ENCODE measurements around the gene TRMU.

TRMU gene

GRCh38 chr22:46370584-46371291 lies 35.2 kb downstream of the TRMU start:
- DNase-seq = no peak

- no peak for DNase-seq
Measured at GRCh38 chr22:46371623-46372226, 36.2 kb downstream of the TRMU start.

- no peak for DNase-seq
Measured at GRCh38 chr22:46372686-46373085, 37.2 kb downstream of the TRMU start.

- DNase-seq = no peak
Measured at GRCh38 chr22:46373159-46373558, 37.6 kb downstream of the TRMU start.

GRCh38 chr22:46373921-46374662 lies 38.6 kb downstream of the TRMU start:
- no peak for DNase-seq

- no peak for DNase-seq
Measured at GRCh38 chr22:46374663-46375474, 39.4 kb downstream of the TRMU start.

- no peak for DNase-seq
Measured at GRCh38 chr22:46376111-46376510, 40.6 kb downstream of the TRMU start.

GRCh38 chr22:46376908-46377524 lies 41.5 kb downstream of the TRMU start:
- no peak for DNase-seq

- DNase-seq = no peak
Measured at GRCh38 chr22:46377525-46378425, 42.3 kb downstream of the TRMU start.

GRCh38 chr22:46378426-46379065 lies 43.0 kb downstream of the TRMU start:
- DNase-seq = no peak

- no peak for DNase-seq
Measured at GRCh38 chr22:46379066-46379930, 43.8 kb downstream of the TRMU start.

- no peak for DNase-seq
Measured at GRCh38 chr22:46380069-46380468, 44.6 kb downstream of the TRMU start.

GRCh38 chr22:46380581-46380980 lies 45.1 kb downstream of the TRMU start:
- DNase-seq = no peak

GRCh38 chr22:46381142-46381541 lies 45.6 kb downstream of the TRMU start:
- DNase-seq = no peak

GRCh38 chr22:46381731-46382130 lies 46.2 kb downstream of the TRMU start:
- no peak for DNase-seq

GRCh38 chr22:46382524-46382923 lies 47.0 kb downstream of the TRMU start:
- DNase-seq = no peak

GRCh38 chr22:46386312-46386711 lies 50.8 kb downstream of the TRMU start:
- no peak for DNase-seq

- DNase-seq = no peak
Measured at GRCh38 chr22:46387748-46388147, 52.2 kb downstream of the TRMU start.

- no peak for DNase-seq
Measured at GRCh38 chr22:46388647-46389046, 53.1 kb downstream of the TRMU start.

GRCh38 chr22:46389081-46389480 lies 53.6 kb downstream of the TRMU start:
- no peak for DNase-seq
